Neutrophil (primary cell): ENCODE results near the gene PLCD4.
A peak's percentile ranks its signal among the peaks of the same experiment; 100 is the strongest.

ENCODE experiments used
- H3K27ac ChIP-seq: fragments of 200-600 bp; sonication (generic); 2 replicates; pipeline ENCODE4 v1.5.1; 2016; ENCODE audit warnings: mild to moderate bottlenecking, moderate library complexity
- H3K27me3 ChIP-seq: fragments of 200-600 bp; sonication (generic); 2 replicates; pipeline ENCODE4 v1.6.0; 2016; ENCODE audit warnings: mild to moderate bottlenecking
- H3K36me3 ChIP-seq: fragments of 200-600 bp; sonication (generic); 2 replicates; pipeline ENCODE4 v1.5.1; 2017
- H3K4me1 ChIP-seq, 2 experiments: fragments of 200-600 bp in 1 of 2; sonication (generic) in 1 of 2; 1 replicate in 1 of 2; 2 replicates in 1 of 2; pipeline versions ENCODE4 v1.5.1 to v1.6.1; 2013 to 2016; ENCODE audit warnings: low read depth in 1 of 2, low read length in 1 of 2, mild to moderate bottlenecking in 1 of 2, moderate library complexity in 1 of 2; ENCODE audit not compliant: control insufficient read depth in 1 of 2, insufficient read depth in 1 of 2
- H3K4me3 ChIP-seq, 2 experiments: fragments of 200-600 bp in 1 of 2; sonication (generic) in 1 of 2; 1 replicate in 1 of 2; 2 replicates in 1 of 2; pipeline ENCODE4 v1.5.1; 2013 to 2016; ENCODE audit warnings: low read depth in 1 of 2, low read length in 1 of 2, mild to moderate bottlenecking in 1 of 2, moderate library complexity in 1 of 2
- H3K9me3 ChIP-seq: fragments of 200-600 bp; sonication (generic); 2 replicates; pipeline ENCODE4 v1.5.1; 2016
- TF ChIP-seq, protein P1 (sequence below): fragments of 200-600 bp; sonication (generic); IDR thresholded peaks from 2 replicates; pipeline ENCODE4 v1.5.1; 2016; ENCODE audit warnings: antibody characterized with exemption

Gene PLCD4

GRCh38 chr2:218663901-218664300, 56.2 kb downstream of the PLCD4 start:
- no peaks in the 10 kb centered on the region for H3K27me3 ChIP-seq
- no peaks in the 10 kb centered on the region for H3K9me3 ChIP-seq
- TF ChIP-seq, protein P1, sequence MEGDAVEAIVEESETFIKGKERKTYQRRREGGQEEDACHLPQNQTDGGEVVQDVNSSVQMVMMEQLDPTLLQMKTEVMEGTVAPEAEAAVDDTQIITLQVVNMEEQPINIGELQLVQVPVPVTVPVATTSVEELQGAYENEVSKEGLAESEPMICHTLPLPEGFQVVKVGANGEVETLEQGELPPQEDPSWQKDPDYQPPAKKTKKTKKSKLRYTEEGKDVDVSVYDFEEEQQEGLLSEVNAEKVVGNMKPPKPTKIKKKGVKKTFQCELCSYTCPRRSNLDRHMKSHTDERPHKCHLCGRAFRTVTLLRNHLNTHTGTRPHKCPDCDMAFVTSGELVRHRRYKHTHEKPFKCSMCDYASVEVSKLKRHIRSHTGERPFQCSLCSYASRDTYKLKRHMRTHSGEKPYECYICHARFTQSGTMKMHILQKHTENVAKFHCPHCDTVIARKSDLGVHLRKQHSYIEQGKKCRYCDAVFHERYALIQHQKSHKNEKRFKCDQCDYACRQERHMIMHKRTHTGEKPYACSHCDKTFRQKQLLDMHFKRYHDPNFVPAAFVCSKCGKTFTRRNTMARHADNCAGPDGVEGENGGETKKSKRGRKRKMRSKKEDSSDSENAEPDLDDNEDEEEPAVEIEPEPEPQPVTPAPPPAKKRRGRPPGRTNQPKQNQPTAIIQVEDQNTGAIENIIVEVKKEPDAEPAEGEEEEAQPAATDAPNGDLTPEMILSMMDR: no peak
- H3K4me3 ChIP-seq: no peak overlapping the region
- peaks cover 68% of the 10 kb centered on the region for H3K36me3 ChIP-seq
- no peak overlapping the region for H3K27ac ChIP-seq
- peaks cover 10% of the 10 kb centered on the region in 2 experiments for H3K4me1 ChIP-seq

- H3K27me3 ChIP-seq: no peaks in the 10 kb centered on the region
- no peak overlapping the region for H3K4me3 ChIP-seq
- H3K27ac ChIP-seq: no peak overlapping the region
- H3K36me3 ChIP-seq: peaks cover 68% of the 10 kb centered on the region
- no peaks in the 10 kb centered on the region for H3K9me3 ChIP-seq
- TF ChIP-seq, protein P1: no peak
- H3K4me1 ChIP-seq: peaks cover 7% of the 10 kb centered on the region in 2 experiments
Measured at GRCh38 chr2:218664653-218665052, 57.0 kb downstream of the PLCD4 start.

- TF ChIP-seq, protein P1: no peak
- no peaks in the 10 kb centered on the region for H3K27me3 ChIP-seq
- no peaks in the 10 kb centered on the region for H3K9me3 ChIP-seq
- H3K36me3 ChIP-seq: peaks cover 23% of the 10 kb centered on the region
- peak overlapping the region; percentile 71 for H3K27ac ChIP-seq
- peak overlapping the region; percentile 93 to 94 for H3K4me3 ChIP-seq
- H3K4me1 ChIP-seq: peaks cover 14 to 16% of the 10 kb centered on the region in 2 experiments
Measured at GRCh38 chr2:218671097-218671653, 63.5 kb downstream of the PLCD4 start.

DNA sequence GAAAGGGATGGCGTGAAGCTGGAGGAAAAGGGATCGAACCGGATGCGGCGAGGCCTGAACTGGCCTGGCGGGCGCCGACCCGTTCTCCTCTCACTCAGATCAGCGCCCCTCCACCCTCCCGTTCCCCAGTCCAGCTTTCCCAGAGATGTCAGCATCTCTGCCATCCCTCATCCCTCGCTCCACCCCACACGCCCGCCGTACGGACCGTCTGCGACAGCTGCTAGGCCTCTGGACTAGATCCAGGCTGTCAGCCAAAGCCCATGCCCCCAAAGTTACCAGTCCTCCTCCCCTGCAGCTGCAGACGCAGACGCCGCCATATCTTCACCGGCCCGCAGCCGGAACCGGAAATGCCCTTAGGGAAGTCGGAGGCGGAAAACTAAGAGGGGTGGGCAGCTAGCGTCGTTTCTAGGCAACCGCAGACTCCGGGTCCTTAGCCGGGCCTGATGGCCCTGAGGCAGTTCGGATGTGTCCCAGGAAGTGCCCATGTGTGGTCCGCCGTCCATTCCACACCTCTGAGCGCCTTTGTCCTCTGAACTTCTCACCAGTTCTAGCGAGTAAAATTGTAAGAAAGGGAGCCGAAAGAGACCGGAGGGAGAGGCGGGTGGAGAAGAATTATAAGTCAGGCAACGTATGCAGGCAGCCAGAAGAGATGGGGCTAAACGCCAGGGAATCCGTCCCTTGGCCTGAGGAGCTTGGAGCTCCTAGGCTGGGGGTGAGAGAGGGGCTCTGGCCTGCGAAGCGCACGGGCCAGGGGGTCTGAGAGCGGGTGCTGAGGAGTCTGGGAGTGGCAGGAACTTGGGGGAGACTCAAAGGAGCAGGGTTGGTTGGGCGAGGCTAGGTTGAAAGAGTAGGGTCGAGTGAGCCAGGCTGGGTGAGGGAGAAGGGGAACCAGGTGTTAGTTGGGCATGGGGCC, 64.2 kb downstream of the PLCD4 start, which contains the start of the genes RNF25 and STK36:
TSS of gene RNF25 (minus strand) at position 349 of the 913 bp plus-strand sequence. CDS start at position 317, 32 bp downstream.
TSS of gene STK36 (plus strand) at position 433 of the 913 bp plus-strand sequence. CDS start 744 bp downstream, outside the sequence.
- TF ChIP-seq, protein P1: no peak
- Histone ChIP-seq H3K4me3 (peak within 1 kb of the TSS; percentile 93 to 94), H3K4me1 (peaks cover 14 to 16% of the 10 kb centered on the region in 2 experiments), H3K36me3 (peaks cover 15% of the 10 kb centered on the region), H3K27ac (peak within 1 kb of the TSS; percentile 71), H3K9me3 (no peaks in the 10 kb centered on the region), H3K27me3 (no peaks in the 10 kb centered on the region)

DNA sequence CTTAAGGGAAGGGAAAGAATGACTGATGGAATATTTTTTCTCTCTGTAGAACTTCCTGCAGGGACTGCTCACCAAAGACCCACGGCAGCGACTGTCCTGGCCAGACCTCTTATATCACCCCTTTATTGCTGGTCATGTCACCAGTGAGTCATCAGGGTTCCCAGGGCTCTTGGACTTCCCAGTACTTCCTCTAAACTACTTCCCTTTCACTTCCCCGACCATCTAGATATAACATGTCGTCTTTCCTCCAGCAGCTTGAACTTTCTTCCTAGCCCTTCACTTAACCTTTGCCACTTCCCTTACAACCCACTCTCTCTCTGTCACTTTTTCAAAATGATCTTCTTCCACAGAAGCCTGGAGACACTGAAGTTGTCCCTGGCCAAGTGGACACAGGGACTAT, 71.4 kb downstream of the PLCD4 start:
- H3K4me3 ChIP-seq: no peak overlapping the region
- H3K4me1 ChIP-seq: no peaks in the 10 kb centered on the region
- no peaks in the 10 kb centered on the region for H3K27me3 ChIP-seq
- H3K27ac ChIP-seq: peak overlapping the region; percentile 25
- H3K36me3 ChIP-seq: no peaks in the 10 kb centered on the region
- TF ChIP-seq, protein P1: no peak
- H3K9me3 ChIP-seq: no peaks in the 10 kb centered on the region
